GM19468 (cell line): ENCODE results near the gene SDF4.

Source experiments
- ATAC-seq: cut with Tn5 transposase; IDR thresholded peaks from one replicate; pipeline ENCODE4 v1.9.1; 2021; ENCODE audit warnings: mild to moderate bottlenecking, moderate library complexity, moderate number of reproducible peaks; ENCODE audit not compliant: unreplicated experiment; ENCODE audit errors: extremely low read depth

The SDF4 gene

GRCh38 chr1:1232208-1232795 is 501 bp upstream of the SDF4 start, which contains the start of gene B3GALT6:
TSS of gene B3GALT6 (plus strand) at chr1:1232237. CDS start at chr1:1232279, 42 bp downstream.
- no peak for ATAC-seq

- ATAC-seq: no peak
Measured at GRCh38 chr1:1230656-1231399, 973 bp downstream of the SDF4 start.

- ATAC-seq: no peak
Measured at GRCh38 chr1:1229770-1230169, 2.0 kb downstream of the SDF4 start.

- no peak for ATAC-seq
Measured at GRCh38 chr1:1228596-1229321, 3.0 kb downstream of the SDF4 start.

- no peak for ATAC-seq
Measured at GRCh38 chr1:1228187-1228586, 3.6 kb downstream of the SDF4 start.

- no peak for ATAC-seq
Measured at GRCh38 chr1:1227386-1227785, 4.4 kb downstream of the SDF4 start.

- no peak for ATAC-seq
Measured at GRCh38 chr1:1226566-1227362, 5.0 kb downstream of the SDF4 start.

GRCh38 chr1:1225913-1226312 is 5.9 kb downstream of the SDF4 start:
- ATAC-seq: no peak

GRCh38 chr1:1225238-1225845 is 6.5 kb downstream of the SDF4 start:
- no peak for ATAC-seq

GRCh38 chr1:1223891-1224290 is 7.9 kb downstream of the SDF4 start:
- no peak for ATAC-seq

GRCh38 chr1:1223321-1223720 is 8.5 kb downstream of the SDF4 start:
- no peak for ATAC-seq

- no peak for ATAC-seq
Measured at GRCh38 chr1:1222575-1223225, 9.1 kb downstream of the SDF4 start.

- no peak for ATAC-seq
Measured at GRCh38 chr1:1221887-1222574, 9.8 kb downstream of the SDF4 start.

- ATAC-seq: no peak
Measured at GRCh38 chr1:1220197-1220596, 11.6 kb downstream of the SDF4 start.

GRCh38 chr1:1219341-1219740 is 12.5 kb downstream of the SDF4 start:
- ATAC-seq: no peak

- no peak for ATAC-seq
Measured at GRCh38 chr1:1218524-1219200, 13.1 kb downstream of the SDF4 start.

GRCh38 chr1:1217621-1218523 is 13.9 kb downstream of the SDF4 start:
- ATAC-seq: no peak
